ENCODE measurements around the gene POLD2. TPM values are rescaled to one million over a fixed set of nuclear protein-coding genes. Genes with fewer than 3 reads are reported as not detected.

Gene POLD2
- total and polyA plus RNA-seq, 2 of the 4 experiments (the other 2 are of a cell fraction): 142 to 163 TPM

DNA sequence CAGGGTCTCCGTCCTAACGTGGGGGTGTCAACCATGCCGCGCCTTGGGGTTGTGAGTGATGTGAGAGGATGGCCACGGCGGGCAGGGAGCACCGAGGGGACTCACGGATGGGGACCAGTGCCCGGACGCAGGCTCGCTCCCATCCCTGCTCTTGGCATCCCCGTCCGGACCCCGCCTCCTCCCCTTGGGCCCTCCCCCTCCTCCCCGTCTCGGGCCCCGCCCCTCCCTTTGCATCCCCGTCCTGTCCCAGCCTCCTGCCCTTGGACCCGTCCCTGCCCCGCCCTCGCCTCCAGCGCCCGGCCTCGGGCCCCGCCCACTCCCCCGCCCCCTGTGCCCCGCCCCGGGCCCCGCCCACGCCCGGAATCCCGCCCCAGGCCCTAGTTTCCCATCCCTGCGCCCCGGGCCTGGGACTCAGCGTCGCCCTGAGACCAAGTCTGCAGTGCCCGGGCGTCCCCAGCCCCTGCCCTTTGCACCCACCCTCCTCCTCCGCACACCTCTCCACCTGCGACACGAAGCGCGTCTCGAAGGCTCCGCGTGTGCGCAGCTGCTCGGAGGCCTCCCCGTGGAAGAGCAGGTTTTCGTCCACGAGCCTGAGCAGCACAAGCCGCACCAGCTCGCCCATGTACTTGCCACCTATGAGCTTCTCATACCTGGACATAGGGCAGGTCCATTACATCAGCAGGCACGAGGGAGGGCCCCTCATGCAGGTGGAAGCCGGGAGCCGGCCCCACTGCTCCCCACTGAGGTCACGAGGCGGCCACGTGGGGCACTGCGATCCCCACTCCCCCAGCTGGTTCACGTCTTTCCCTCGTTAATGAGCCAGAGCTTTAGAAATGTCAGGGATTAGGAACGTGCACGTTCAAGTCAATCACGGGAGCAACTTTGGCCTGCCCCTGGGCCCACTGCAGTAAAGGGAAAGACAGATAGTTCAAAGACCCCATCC lies 22.9 kb upstream of the POLD2 start (continued):
- no peak for TF ChIP-seq MXI1 (IDR thresholded peaks at IDR 0.05; ENCODE audit: borderline replicate concordance, low read depth, low read length)

DNA sequence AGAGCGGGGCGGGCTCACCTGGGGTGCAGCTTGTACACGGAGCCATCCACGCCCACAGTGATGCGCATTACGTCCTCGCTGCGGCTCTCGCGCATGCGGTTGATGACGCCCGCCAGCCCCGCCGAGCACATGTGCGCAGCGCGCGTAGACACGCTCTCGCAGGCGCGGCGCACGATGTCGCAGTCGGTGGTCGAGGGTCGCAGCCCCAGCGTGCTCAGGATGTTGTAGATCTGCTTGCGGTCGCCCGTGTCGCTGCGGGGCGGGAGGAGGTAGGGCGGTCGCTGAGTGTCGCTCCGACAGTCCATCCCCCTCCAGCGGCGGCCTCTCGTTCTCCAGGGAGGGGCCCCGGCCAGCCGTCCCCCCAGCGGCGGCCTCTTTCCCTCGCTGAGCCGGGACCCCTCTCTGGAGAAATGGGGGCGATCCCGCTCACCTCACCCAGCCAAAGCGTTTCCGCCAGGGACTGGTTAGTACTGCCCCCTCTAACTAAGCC lies 22.2 kb upstream of the POLD2 start:
- no peak for DNase-seq
- H3K18ac ChIP-seq (ENCODE audit: low read depth, low read length): no peak overlapping the region; the same call in 1 of the 2 replicates
- H4K91ac ChIP-seq (ENCODE audit: insufficient read depth, low read depth, low read length): no peak overlapping the region
- in situ Hi-C loops (cut with MboI; ENCODE audit: low sequenced_read_pairs) (no loop called here), intact Hi-C loops (cut with micrococcal nuclease) (no loop called here), dilution Hi-C loops (cut with HindIII; ENCODE audit: low sequenced_read_pairs, unreplicated experiment) (no loop called here)
- H3K36me3 ChIP-seq (ENCODE audit: control insufficient read depth, insufficient read depth, low read length): no peaks in the 10 kb centered on the region
- no peak overlapping the region; the same call in 1 of the 2 replicates for H4K5ac ChIP-seq (ENCODE audit: low read depth, low read length)
- ChIA-PET POLR2A (ENCODE audit: unreplicated experiment) (no interaction called here), CTCF (no interaction called here)
- H2BK20ac ChIP-seq (ENCODE audit: low read depth, low read length): no peak overlapping the region
- ATAC-seq (ENCODE audit: low read depth): no peak; the same call in none of the 2 replicates
- H2BK5ac ChIP-seq (ENCODE audit: low read depth, low read length, poor library complexity, severe bottlenecking): no peak overlapping the region
- no peak overlapping the region for H2BK120ac ChIP-seq (ENCODE audit: low read depth, low read length)
- H4K8ac ChIP-seq (ENCODE audit: low read depth in 2 of 2, low read length in 2 of 2): peak overlapping the region in 1 of 2 experiments; percentile 60; a peak in 1 of 4 replicates
- peak overlapping the region; percentile 92 for H2AFZ ChIP-seq (replicated peaks; ENCODE audit: low read length, poor library complexity)
- H3K56ac ChIP-seq (ENCODE audit: extremely low read depth, insufficient read depth, low read length): no peak overlapping the region
- H3K79me1 ChIP-seq (ENCODE audit: low read depth in 1 of 2, low read length in 2 of 2): no peaks in the 10 kb centered on the region
- H2AK9ac ChIP-seq (replicated peaks; ENCODE audit: low read depth, low read length, poor library complexity): peak overlapping the region; percentile 74
- H3K27me3 ChIP-seq (ENCODE audit: control insufficient read depth, insufficient read depth, low read length): peaks cover 40% of the 10 kb centered on the region
- H3K9ac ChIP-seq (ENCODE audit: low read depth, low read length): no peak overlapping the region; the same call in 1 of the 2 replicates
- no peak for TF ChIP-seq FOS (IDR thresholded peaks at IDR 0.05; ENCODE audit: low read depth, low read length)
- TF ChIP-seq RFX5 (IDR thresholded peaks at IDR 0.05; ENCODE audit: low read depth, low read length): no peak
- H3K4me3 ChIP-seq (ENCODE audit: insufficient read depth, low read depth, low read length): peak overlapping the region; percentile 43
- no peak overlapping the region for H2BK15ac ChIP-seq (ENCODE audit: low read depth, low read length)
- peaks cover 9% of the 10 kb centered on the region; the same call in 1 of the 2 replicates for H3K4me1 ChIP-seq (ENCODE audit: control insufficient read depth, insufficient read depth, low read length)
- peaks cover 3% of the 10 kb centered on the region; the same call in 1 of the 2 replicates for H3K9me1 ChIP-seq (ENCODE audit: insufficient read depth, low read length)
- no peak overlapping the region; the same call in 1 of the 2 replicates for H2AK5ac ChIP-seq (ENCODE audit: low read depth, low read length)
- BruUV-seq (replicated peaks): no TSS peak
- H3K9me3 ChIP-seq (ENCODE audit: control insufficient read depth, insufficient read depth, low read length): no peaks in the 10 kb centered on the region
- H3K27ac ChIP-seq (ENCODE audit: insufficient read depth, low read length): no peak overlapping the region
- WGBS, 2 experiments (ENCODE audit: extremely low coverage in 2 of 2, insufficient read length in 1 of 2): 40% methylated on average over 3 of the region's 53 CpGs; no CpG with 5 or more reads in 1 of the 2 experiments
- no peak overlapping the region for H3K14ac ChIP-seq (replicated peaks; ENCODE audit: low read depth, low read length)
- H3K4ac ChIP-seq (ENCODE audit: low read depth, low read length): no peak overlapping the region
- H3K23ac ChIP-seq (ENCODE audit: low read depth, low read length): no peak overlapping the region
- peak overlapping the region; percentile 95 for H3K4me2 ChIP-seq (ENCODE audit: low read depth, low read length)
- no peaks in the 10 kb centered on the region for H4K20me1 ChIP-seq (ENCODE audit: insufficient read depth, low read length)
